Measurements from ENCODE around the gene ZIM2.
"Not testable (repeated sequence)": the region's sequence is repeated elsewhere in the genome, so short reads cannot be mapped to it uniquely, and the experiment has no call there.

The ZIM2 gene

GRCh38 chr19:56840451-56841192 lies at the start of gene ZIM2, which contains the start of gene PEG3:
Gene ZIM2, minus strand, starts transcription at chr19:56840726. Its CDS starts 16,449 bp downstream, at chr19:56824277.
Gene PEG3, minus strand, starts transcription at chr19:56840726. Its CDS starts 16,071 bp downstream, at chr19:56824655.
- no peak for DNase-seq (ENCODE audit: low read depth, low spot score)

DNA sequence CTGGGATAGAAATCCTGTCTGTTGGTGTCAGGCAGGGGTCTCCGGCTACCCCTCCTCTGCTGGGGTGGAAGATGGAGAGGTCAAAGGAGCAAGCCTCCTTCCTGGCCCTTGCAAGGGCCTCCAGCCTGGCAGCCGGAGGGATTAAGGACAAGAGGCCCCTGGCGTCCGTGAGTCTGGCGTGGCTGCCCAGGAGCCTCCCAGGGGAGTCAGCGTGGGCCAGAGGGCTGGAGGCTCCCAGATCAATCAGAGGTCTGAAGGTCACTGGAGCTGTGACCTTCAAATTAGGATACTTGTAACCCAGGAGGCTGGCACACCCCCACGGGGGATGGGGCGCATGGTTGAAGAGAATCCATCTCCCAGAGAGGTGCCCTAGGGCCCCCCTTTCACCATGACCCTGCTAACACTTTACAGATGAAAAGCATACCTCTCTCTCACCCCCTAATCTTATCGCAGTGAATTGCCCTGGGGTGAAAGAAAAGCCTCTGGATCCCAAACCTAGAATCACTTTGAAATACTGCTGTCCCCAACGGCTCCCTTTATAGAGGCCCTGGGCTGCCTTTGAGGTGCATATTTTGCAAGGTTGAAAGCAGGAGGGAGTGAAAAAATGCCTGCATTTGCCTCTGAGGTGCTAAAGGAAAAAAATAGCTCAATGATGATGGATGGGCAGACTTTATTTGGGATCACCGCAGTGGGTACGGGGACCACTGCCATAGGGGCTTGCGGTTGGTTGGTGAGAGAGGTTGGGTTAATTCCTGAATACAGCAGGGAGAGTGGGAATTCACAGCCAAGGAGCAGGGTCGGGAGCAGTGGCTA lies 44.9 kb upstream of the ZIM2 start:
- DNase-seq (ENCODE audit: low read depth, low spot score) = no peak

GRCh38 chr19:56884441-56884840 lies 43.9 kb upstream of the ZIM2 start:
- no peak for DNase-seq (ENCODE audit: low read depth, low spot score)

- DNase-seq (ENCODE audit: low read depth, low spot score) = no peak
These were observed 40.2 kb upstream of the ZIM2 start for GRCh38 chr19:56880592-56881190.

GRCh38 chr19:56877069-56877715 lies 36.7 kb upstream of the ZIM2 start:
- DNase-seq (ENCODE audit: low read depth, low spot score) = no peak

- DNase-seq (ENCODE audit: low read depth, low spot score) = no peak
These were observed 35.2 kb upstream of the ZIM2 start for GRCh38 chr19:56875717-56876116.

DNA sequence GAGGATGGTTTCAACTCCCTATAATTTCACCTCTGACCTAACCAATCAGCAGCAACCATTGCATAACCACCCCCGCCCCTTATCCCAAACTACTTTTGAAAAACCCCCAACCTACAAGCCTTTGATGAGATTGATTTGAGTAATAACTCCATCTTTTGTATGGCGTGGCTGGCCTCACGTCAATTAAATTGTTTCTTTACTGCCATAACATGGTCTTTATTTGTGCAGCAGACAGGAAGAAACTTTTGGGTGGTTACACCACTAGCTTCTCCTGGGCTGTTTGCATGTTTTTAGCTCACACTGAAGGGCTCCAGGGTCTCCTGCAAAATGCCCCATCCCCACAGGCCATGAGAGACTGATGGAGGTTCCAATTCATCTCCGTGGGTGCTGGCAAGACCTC lies 34.0 kb upstream of the ZIM2 start:
- DNase-seq (ENCODE audit: low read depth, low spot score) = no peak

DNA sequence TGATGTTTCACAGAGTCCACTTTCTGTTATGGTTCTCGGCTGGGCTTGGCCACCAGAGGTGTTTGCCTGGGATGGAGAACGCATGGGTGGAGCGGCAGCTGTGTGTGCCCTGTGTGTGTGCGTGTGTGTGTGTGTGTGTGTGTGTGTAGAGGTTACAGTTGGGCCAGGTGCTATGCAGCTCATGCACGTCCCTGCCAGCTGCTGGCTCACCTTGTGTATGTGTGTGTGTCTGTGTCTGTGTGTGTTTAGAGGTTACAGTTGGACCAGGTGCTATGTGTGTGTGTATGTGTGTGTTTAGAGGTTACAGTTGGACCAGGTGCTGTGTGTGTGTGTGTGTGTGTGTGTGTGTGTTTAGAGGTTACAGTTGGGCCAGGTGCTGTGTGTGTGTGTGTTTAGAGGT lies 33.0 kb upstream of the ZIM2 start:
- no peak for DNase-seq (ENCODE audit: low read depth, low spot score)

GRCh38 chr19:56869886-56870285 lies 29.4 kb upstream of the ZIM2 start:
- DNase-seq (ENCODE audit: low read depth, low spot score) = no peak

DNA sequence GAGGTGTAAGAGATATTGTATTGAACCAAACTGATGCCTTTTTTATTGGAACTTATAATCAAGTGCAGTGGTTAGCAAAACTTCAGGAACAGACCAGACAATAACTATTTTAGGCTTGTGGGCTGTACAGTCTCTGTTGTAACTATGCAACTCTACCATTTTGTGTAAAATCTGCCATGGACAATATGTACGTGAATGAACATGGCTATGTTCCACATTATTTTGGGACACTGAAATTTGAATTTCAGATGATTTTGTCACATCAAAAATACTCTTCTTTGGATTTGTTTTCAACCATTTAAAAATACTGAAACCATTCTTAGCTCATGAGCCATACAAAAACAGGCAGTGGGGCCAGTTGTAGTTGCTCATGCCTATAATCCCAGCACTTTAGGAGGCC lies 27.9 kb upstream of the ZIM2 start:
- DNase-seq (ENCODE audit: low read depth, low spot score) = no peak

GRCh38 chr19:56866538-56866937 lies 26.0 kb upstream of the ZIM2 start:
- no peak for DNase-seq (ENCODE audit: low read depth, low spot score)

DNA sequence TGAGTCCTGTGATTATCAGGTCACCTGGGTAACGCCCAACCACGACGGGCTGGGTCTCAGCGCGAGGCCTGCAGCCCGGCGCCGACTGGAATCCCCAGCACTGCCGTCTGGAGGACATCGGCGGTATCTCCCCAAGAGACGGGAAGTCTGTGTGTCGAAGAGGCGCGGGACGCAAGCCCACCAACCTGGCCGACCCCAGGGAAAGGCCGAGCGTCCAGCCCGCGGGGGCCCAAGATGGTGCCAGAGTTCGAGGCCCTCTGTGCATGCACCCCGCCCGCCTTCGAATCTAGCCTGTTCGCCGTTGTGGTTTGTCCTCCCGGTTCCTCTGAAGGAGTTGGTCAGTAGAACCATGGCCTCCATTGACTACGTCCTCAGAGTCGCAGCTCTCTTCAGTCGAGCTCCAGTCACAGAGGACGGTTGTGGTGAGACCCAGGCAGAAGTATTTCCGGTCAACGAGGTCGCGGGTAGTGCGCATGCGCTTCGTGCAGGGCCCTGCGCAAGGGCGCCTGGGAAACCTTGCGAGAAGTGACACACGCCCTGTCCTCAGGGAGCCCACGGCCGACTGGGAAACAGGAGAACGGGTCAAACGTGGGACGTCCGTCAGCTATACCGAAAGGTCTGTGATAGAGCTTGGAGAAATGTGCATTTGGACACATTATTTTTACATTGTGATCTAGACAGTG lies 24.1 kb upstream of the ZIM2 start:
- DNase-seq (ENCODE audit: low read depth, low spot score) = no peak

DNA sequence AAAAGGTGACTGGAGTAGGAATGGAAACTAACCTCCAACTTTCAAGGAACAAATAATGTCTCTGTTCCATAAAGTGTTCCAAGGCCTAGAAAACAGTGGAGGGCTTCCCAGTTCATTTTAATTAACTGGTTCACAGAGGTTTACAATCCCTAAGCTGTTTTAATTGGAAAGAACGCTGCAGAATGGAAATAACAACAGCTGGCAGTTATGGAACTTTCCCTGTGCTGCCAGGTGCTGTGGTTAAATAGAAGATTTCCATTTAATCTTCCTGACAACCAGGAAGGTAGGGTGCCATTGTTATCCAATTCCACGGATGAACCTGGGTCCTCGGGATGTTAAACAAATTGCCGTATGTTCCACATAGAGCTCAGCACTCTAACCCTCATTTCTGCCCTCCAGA lies 22.2 kb upstream of the ZIM2 start:
- no peak for DNase-seq (ENCODE audit: low read depth, low spot score)

- not testable (repeated sequence) for DNase-seq (ENCODE audit: low read depth, low spot score)
These were observed 19.9 kb upstream of the ZIM2 start for GRCh38 chr19:56860409-56860808.

GRCh38 chr19:56858026-56858425 lies 17.5 kb upstream of the ZIM2 start:
- DNase-seq (ENCODE audit: low read depth, low spot score) = no peak

- no peak for DNase-seq (ENCODE audit: low read depth, low spot score)
These were observed 16.3 kb upstream of the ZIM2 start for GRCh38 chr19:56856822-56857221.

- not testable (repeated sequence) for DNase-seq (ENCODE audit: low read depth, low spot score)
These were observed 11.8 kb upstream of the ZIM2 start for GRCh38 chr19:56852361-56852760.

DNA sequence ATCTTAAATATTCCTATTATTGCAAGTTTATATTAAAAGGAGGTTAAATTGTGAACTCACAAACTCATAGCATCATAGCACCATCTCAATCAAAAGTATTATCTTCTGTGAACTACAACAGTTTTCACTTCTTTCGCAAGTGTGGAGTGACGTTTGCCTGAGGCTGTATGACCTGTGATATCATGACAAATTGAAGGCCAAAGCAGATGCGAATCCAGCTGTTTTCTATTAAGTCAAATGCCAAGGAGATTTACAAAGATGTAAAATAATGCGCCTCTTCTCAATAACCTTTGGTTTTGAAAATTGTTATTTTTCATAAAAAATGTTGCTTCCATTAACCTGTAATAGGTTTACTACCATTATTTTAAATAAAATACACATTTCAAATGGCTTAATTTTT lies 7.6 kb upstream of the ZIM2 start:
- no peak for DNase-seq (ENCODE audit: low read depth, low spot score)

- DNase-seq (ENCODE audit: low read depth, low spot score) = no peak
These were observed 1.9 kb upstream of the ZIM2 start for GRCh38 chr19:56842412-56842811.

DNA sequence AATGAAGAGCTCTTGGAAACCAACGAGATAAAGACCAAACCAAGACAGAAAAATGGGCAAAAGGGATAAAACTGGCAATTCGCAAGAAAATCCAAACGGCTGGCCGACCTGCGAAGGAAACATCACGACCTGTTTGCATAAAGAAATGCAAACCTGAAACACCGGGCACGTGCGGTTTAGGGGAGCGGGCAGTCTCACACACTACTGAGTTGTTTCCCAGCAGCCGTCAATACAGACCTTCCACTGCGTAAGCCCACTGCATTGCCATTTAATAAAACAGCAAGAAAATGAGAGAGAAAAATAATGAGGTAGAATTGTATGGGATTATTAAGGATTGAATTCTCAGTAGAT lies 642 bp upstream of the ZIM2 start:
- no peak for DNase-seq (ENCODE audit: low read depth, low spot score)

GRCh38 chr19:56839652-56840450 lies 675 bp downstream of the ZIM2 start:
- no peak for DNase-seq (ENCODE audit: low read depth, low spot score)

Data from iPS DF 19.7 (cell line).